Cardiac septum (tissue), 1 donor: ENCODE data around the gene SLC2A5. TPM values are rescaled to one million over a fixed set of nuclear protein-coding genes. Genes with fewer than 3 reads are reported as not detected.

Experiments used
- DNase-seq: peaks from one replicate; pipeline ENCODE4 v3.0.0-alpha.2; 2020; ENCODE audit warnings: low spot score
- intact Hi-C: fragments of 100-400 bp; cut with DNase I; formaldehyde crosslinking; loops from one replicate; pipeline ENCODE4 v1.14.0; 2022
- total RNA-seq: library from RNA; stranded (reverse); fragmentation: NEBNext Ultra II Directional; extraction: Animal tissue kit (Norgen Biotek cat#: 25700); gene quantifications from one replicate; pipeline ENCODE4 v1.2.1, GENCODE V29; 2021
- donor health status: DM: no; HTN: no; CAD: no.

SLC2A5 gene
- total RNA-seq, 1 donor from 2014 or later, result 1.5 TPM

GRCh38 chr1:9070486-9070885 lies 1.1 kb upstream of the SLC2A5 start:
- no peak for DNase-seq
- intact Hi-C loops, result no loop called here

GRCh38 chr1:9068981-9069325 lies 482 bp downstream of the SLC2A5 start:
- intact Hi-C loops, result no loop called here
- no peak for DNase-seq

GRCh38 chr1:9066945-9067807 lies 2.3 kb downstream of the SLC2A5 start:
- intact Hi-C loops, result no loop called here
- peak; percentile 89 for DNase-seq

GRCh38 chr1:9065213-9065751 lies 4.2 kb downstream of the SLC2A5 start:
- intact Hi-C loops, result no loop called here

GRCh38 chr1:9062846-9063245 lies 6.6 kb downstream of the SLC2A5 start:
- intact Hi-C loops, result no loop called here
- DNase-seq, result no peak

More at GRCh38 chr1:9065213-9065751, 4.2 kb downstream of the SLC2A5 start:
- DNase-seq, result no peak

GRCh38 chr1:9062021-9062471 lies 7.4 kb downstream of the SLC2A5 start:
- peak; percentile 7 for DNase-seq
- intact Hi-C loops, result no loop called here

- peak; percentile 36 for DNase-seq
These were observed 8.0 kb downstream of the SLC2A5 start for GRCh38 chr1:9061252-9061960.

GRCh38 chr1:9059891-9060744 lies 9.3 kb downstream of the SLC2A5 start:
- intact Hi-C loops, result no loop called here
- peak; percentile 31 for DNase-seq

More at GRCh38 chr1:9061252-9061960, 8.0 kb downstream of the SLC2A5 start:
- intact Hi-C loops, result no loop called here

GRCh38 chr1:9058465-9058864 lies 11.0 kb downstream of the SLC2A5 start:
- no peak for DNase-seq
- intact Hi-C loops, result no loop called here

GRCh38 chr1:9057851-9058250 lies 11.6 kb downstream of the SLC2A5 start:
- DNase-seq, result peak; percentile 38
- intact Hi-C loops, result no loop called here

GRCh38 chr1:9052272-9053049 lies 17.0 kb downstream of the SLC2A5 start:
- intact Hi-C loops, result no loop called here
- DNase-seq, result no peak

GRCh38 chr1:9051379-9051778 lies 18.1 kb downstream of the SLC2A5 start:
- intact Hi-C loops, result no loop called here
- DNase-seq, result no peak

GRCh38 chr1:9050803-9051202 lies 18.6 kb downstream of the SLC2A5 start:
- no peak for DNase-seq
- intact Hi-C loops, result no loop called here

GRCh38 chr1:9048551-9048950 lies 20.9 kb downstream of the SLC2A5 start:
- no peak for DNase-seq
- intact Hi-C loops, result no loop called here

- intact Hi-C loops, result no loop called here
These were observed 22.4 kb downstream of the SLC2A5 start for GRCh38 chr1:9047019-9047418.

GRCh38 chr1:9045861-9046510 lies 23.4 kb downstream of the SLC2A5 start:
- DNase-seq, result no peak
- intact Hi-C loops, result no loop called here

More at GRCh38 chr1:9047019-9047418, 22.4 kb downstream of the SLC2A5 start:
- DNase-seq, result no peak

GRCh38 chr1:9044236-9044635 lies 25.2 kb downstream of the SLC2A5 start:
- intact Hi-C loops, result no loop called here
- DNase-seq, result no peak

GRCh38 chr1:9042272-9042671 lies 27.2 kb downstream of the SLC2A5 start:
- intact Hi-C loops, result no loop called here
- DNase-seq, result no peak
